HG02981 (cell line): ENCODE measurements around the gene ARID3C.
A peak's percentile ranks its signal among the peaks of the same experiment; 100 is the strongest.

ENCODE experiments used
- ATAC-seq: cut with Tn5 transposase; IDR thresholded peaks from one replicate; pipeline ENCODE4 v1.9.1; 2021; ENCODE audit warnings: mild to moderate bottlenecking, moderate library complexity; ENCODE audit not compliant: unreplicated experiment

Gene ARID3C

DNA sequence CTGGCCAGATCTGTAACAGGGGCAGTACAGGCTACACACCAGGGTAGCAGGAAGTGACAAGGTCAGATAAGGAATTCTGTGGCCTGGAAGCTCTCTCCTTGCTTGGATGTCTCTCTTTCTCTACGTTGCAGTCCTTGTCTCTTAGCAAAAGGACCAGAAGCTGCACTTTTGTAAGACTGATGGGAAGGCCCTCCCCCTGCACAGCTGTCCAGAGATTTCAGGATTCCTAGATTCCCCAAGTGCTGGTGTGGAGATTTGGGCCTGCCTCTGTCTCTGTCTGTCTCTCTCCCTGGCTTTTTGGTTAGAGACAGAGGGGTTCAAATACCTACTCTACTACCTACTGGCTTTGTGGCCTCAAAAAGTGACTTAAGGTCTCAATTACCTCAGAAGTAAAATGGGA, 29.3 kb downstream of the ARID3C start:
- no peak for ATAC-seq

GRCh38 chr9:34594177-34594576, 34.7 kb downstream of the ARID3C start:
- ATAC-seq = no peak

DNA sequence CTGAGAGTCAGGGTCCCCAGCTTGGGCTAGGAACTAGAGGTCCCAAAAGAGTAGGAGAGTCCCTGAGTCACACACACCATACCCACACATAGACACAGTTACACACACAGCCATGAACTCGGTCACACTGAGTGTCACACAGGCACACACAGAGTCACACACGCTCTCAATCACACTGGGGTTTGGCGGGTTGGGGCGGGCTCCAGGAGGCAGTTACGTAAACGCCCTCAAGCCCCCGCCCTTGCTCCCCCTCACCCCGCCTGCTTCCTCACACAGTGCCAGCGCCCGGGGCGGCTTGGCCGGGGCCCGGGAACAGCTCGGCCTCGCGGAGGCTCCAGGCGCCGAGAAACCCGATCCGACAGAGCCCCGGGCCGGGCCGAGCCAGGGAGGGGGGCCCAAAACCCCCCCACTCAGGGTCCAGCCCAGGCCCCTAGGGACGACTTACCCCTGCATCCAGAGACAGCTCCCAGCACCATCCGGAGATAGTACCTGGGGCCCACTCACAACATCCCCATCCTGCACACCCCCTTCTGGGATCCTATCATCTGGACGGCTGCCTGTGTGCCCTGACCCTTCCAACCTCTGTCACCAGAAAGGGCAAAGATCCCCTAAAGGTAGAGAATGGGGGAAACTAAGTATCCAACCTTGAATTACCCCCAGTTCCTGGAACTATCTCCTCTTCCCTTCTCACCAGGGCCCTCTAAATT, 35.8 kb downstream of the ARID3C start:
- no peak for ATAC-seq

GRCh38 chr9:34591917-34592866, 36.7 kb downstream of the ARID3C start:
- ATAC-seq = no peak

DNA sequence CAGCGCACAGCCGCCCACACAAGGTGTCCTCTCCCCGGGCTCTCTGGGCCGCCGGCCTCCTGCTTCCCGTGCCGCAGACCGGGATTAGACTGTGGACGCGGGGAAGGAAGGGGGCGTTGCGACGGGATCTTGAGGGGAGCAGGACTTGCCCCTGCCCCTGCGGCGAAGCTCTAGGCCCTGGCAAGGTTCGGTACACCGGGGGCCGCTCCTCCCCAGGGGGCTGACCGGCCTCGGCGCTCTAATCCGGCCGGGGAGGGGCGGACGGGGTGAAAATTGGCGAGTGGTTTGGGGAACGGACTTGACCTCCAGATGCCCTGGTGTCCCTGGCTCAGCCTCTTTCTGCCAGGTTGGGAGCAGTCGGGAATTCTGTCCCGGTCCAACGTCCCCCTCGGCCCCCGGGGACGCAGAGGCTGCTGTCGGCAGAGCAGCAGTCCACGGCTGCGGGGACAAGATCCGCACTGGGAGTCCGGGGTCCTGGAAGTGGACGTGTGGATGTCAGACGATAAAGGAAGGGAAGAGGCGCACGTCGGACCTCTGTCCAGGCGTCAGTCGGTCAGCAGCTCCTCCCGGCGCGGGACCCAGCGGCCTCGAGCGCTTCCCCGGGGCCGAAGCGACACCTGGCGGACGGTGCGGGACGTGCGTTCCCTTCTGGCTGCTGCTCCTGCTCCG, 37.5 kb downstream of the ARID3C start:
- ATAC-seq = peak; percentile 76

GRCh38 chr9:34590381-34591247, 38.3 kb downstream of the ARID3C start:
- no peak for ATAC-seq

DNA sequence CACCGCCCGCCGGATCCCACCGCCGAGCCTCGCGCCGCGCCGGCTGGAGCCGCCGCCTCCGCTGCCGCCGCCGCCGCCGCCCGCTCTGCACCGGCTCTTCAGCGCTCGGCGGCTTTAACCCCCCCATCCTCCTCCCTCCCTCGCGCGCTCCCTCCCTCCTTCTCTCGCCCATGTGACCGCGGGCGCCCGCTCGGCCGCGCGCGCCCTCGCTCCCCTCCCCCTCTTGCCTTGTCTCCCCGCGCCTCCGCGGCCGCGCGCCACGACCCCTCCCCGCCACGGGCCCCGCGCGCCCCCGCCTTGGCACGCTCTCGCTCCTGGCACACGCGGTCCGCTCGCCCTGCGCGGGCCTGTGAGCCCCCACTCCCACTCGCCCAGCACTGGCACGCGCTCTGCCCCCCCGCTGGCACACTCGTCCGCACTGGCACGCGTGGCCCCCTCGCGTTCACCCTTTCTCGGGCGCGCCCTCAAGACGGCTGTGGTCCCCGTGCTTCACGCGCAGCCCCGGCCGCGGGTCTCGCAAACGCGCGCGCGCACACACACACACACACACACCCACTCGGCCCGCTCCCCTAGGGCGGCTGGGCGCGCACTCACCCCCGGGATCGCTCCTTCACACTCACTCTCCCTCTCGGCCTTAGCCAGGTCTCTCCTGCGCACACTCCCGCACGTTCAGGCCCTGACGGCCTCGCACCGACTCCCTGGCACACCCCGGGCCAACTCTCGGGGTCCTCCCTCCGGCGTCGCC, 39.1 kb downstream of the ARID3C start, which contains the start of gene CNTFR:
Gene CNTFR, minus strand, starts transcription at position 89 of the 745 bp plus-strand sequence. CDS start 20,743 bp downstream, outside the sequence.
- ATAC-seq = no peak

DNA sequence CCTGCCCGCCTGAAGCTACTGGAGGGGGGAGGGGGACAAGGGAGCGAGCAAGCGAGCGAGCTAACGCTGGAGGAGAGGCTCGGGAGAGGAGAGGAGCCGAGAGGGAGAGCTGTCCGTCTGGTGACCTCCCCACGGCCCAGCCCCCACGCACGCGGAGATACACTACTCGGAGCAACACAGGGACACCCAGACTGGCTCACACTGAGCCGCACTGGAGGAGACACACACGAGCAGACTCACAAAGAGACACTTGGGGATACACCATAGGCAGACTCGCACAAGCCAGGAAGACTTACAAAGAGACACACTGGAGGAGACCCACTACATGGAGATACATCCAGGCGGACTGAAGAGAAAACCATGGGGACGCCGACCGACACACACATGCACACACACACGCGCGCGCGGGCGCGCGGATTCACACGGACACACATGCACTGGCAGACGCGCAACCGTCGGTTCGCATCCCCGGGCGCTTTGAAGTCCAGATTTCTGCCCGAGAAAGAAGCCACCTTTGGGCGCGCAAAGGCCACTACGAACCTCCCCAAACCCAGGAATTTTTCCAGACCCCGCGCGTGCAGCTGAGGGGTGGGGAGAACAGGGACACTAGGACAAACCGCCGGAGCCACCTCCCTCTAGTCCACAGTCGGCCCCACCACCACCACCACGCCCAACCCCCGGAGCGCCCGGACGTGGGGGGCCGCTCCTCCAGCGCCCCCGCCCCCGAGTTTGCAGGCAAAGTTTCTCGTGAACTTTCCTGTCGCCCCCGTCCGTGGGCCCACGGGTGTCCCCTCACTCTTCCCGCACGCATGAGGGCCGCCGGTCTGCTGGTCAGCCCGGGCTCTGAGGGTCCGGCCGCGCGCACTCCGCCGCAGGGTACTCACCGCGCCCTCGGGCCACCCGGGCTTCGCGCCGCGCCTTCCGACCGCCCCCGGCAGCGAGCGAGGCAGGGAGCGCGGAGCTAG, 39.9 kb downstream of the ARID3C start:
- no peak for ATAC-seq

- no peak for ATAC-seq
Measured at GRCh38 chr9:34587271-34587670, 41.6 kb downstream of the ARID3C start.

DNA sequence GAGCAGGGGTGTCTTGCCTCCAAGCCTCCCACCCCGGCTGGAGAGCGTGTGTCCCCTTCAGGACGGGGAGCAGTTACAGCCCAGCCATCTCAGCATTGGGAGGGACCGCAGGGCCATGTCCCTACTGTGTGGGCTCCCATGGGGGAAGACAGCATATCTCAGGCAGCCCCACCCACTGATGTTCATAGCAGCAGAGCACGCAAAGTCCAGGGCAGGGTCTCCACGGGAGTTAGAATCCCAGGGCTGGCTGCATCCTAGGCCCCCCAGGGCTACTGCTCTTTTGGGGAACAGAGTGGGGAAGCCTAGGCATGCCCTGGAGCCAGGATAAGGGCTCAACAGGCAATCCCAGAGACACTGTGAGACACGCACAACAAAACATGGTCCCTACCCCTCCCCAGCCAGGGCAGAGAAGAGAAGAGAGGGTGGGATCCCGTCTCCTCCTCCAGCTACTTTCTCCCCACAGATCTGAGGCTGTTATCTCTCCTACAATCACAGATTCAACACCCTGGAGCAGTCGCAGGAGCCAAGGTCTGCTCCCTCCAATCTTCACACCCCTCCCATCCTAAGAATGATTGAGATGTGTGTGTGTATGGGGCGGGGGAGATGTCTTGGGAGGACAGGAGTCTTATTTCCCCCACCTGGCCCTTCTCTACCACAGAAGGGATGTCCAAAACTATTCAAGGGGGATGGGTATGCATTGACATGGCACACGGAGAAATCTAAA, 42.8 kb downstream of the ARID3C start:
- no peak for ATAC-seq

- no peak for ATAC-seq
Measured at GRCh38 chr9:34584970-34585369, 43.9 kb downstream of the ARID3C start.

- ATAC-seq = no peak
Measured at GRCh38 chr9:34582787-34583186, 46.1 kb downstream of the ARID3C start.

DNA sequence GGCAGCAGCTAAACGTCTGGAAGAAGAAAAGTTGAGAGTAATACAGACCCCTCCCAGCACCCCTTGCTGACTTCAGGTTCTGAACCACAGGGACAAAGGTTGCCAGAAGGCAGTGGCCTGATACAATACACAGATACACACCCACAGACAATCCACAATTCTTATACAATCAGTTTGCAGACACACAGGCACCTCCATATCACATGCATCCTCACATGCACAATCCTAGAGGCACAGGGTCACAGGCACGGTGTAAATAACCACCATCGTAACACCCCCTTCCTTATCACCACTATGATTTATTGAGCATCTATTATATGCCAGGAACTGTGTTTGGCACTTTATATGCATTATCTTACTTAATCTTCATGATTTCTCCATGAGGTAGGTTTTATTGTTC, 47.5 kb downstream of the ARID3C start:
- no peak for ATAC-seq

DNA sequence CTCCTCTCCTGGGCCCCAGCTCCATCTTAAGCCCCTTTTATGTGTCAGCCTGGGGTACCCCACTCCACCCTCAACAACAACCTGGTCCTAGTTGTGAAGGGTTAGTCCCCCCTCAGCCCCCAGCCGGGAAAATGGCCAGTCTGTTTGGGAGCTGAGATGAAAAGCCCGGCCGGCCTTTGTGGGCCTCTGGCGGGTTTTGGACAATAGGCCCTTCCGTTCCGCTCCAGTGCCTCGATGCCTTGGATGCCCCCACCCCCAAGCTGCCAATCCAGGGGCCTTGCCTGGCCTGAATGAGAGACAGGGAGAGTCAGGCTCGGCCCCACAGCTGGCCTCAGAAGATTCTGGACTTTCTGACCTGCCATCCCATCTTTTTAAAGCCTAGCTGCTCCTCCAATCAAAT, 48.5 kb downstream of the ARID3C start:
- no peak for ATAC-seq

DNA sequence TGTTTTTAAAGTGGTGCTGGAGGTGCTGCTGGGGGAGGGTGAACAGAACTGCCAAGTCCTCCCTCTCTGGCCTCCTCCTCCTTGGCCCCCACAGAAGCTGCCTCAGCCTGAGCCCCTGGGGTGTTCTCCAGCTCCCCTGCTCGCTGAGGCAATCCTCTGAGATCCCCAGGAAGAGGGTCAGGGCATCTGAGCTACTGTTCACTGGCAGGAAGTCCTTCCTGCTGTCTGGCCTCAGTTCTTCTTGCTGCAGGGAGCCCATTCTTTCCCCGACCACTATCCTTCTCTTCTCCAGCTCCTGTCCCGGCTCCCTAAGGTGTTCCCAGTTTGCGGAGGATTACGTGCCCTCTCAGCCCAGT, 49.1 kb downstream of the ARID3C start:
- ATAC-seq = no peak

DNA sequence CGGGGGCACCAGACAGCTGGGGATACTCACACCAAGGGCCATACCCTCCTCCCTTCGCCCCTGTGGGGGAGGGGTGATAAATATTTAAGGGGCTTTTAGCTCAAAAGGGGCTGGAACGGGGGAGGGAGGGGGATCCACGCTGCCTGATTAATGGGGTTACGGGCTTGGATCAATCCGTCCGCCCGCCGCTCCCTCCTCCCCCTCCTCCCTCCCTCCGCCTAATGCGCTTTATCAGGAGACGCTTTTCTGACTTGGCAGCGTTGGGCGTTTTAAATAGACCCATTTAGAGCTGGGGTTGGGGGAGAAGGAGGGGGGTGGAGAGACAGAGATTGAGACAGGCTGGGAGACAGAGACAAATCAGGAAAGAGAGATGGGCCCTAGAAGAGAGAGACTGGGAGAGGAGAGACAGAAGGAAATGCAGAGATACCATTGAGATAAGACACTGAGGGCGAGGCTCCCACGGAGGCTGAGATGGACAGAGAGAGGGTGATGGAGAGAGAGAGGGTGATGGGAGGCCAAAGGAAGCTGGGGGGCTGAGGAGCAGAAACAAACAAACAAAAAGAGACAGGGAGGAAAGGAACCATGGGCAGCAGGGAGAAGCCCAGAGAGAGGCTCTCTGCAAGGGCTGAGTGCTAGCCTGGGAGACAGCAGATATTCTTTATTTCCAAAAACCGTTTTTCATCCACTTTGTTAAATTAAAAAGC, 49.6 kb downstream of the ARID3C start:
- ATAC-seq = no peak
